ENCODE results near the gene CCL1. TPM values are rescaled to one million over a fixed set of nuclear protein-coding genes. Genes with fewer than 3 reads are reported as not detected.

CCL1 gene
- total RNA-seq, 2 donors from 2014 or later: not detected

- H3K36me3 Mint-ChIP-seq (ENCODE audit: insufficient read depth in 2 of 2): no peaks in the 10 kb centered on the region
- peaks cover 55% of the 10 kb centered on the region for H3K4me1 Mint-ChIP-seq (ENCODE audit: low read depth)
- ATAC-seq (replicated peaks in 1 of 2): peak; percentile 48 to 56
- no peak overlapping the region for H3K27ac Mint-ChIP-seq
- peak overlapping the region in 1 of 2 donors; percentile 25 for H3K4me3 Mint-ChIP-seq
- no peaks in the 10 kb centered on the region for H3K9me3 Mint-ChIP-seq
- DNase-seq: no peak
- peaks cover 33% of the 10 kb centered on the region for H3K27me3 Mint-ChIP-seq (ENCODE audit: low read depth)
Observed at GRCh38 chr17:34377078-34377823, 14.2 kb upstream of the CCL1 start.

GRCh38 chr17:34375426-34375997 lies 12.5 kb upstream of the CCL1 start:
- Mint-ChIP-seq H3K27me3 (ENCODE audit: low read depth) (peaks cover 33% of the 10 kb centered on the region), H3K4me1 (ENCODE audit: low read depth) (peaks cover 54% of the 10 kb centered on the region), H3K36me3 (ENCODE audit: insufficient read depth in 2 of 2) (no peaks in the 10 kb centered on the region), H3K9me3 (no peaks in the 10 kb centered on the region), H3K27ac (no peak overlapping the region), H3K4me3 (no peak overlapping the region)
- DNase-seq: no peak
- ATAC-seq (replicated peaks in 1 of 2): no peak

- peaks cover 52% of the 10 kb centered on the region for H3K4me1 Mint-ChIP-seq (ENCODE audit: low read depth)
- no peaks in the 10 kb centered on the region for H3K36me3 Mint-ChIP-seq (ENCODE audit: insufficient read depth in 2 of 2)
- H3K4me3 Mint-ChIP-seq: no peak overlapping the region
- peaks cover 33% of the 10 kb centered on the region for H3K27me3 Mint-ChIP-seq (ENCODE audit: low read depth)
- no peak overlapping the region for H3K27ac Mint-ChIP-seq
- no peak for ATAC-seq (replicated peaks in 1 of 2)
- DNase-seq: no peak
- H3K9me3 Mint-ChIP-seq: no peaks in the 10 kb centered on the region
Observed at GRCh38 chr17:34374457-34374856, 11.4 kb upstream of the CCL1 start.

GRCh38 chr17:34371405-34372100 lies 8.5 kb upstream of the CCL1 start:
- H3K27ac Mint-ChIP-seq: no peak overlapping the region
- H3K36me3 Mint-ChIP-seq (ENCODE audit: insufficient read depth in 2 of 2): no peaks in the 10 kb centered on the region
- peaks cover 33% of the 10 kb centered on the region for H3K27me3 Mint-ChIP-seq (ENCODE audit: low read depth)
- peaks cover 23% of the 10 kb centered on the region for H3K4me1 Mint-ChIP-seq (ENCODE audit: low read depth)
- peak overlapping the region in 1 of 2 donors; percentile 40 for H3K4me3 Mint-ChIP-seq
- H3K9me3 Mint-ChIP-seq: no peaks in the 10 kb centered on the region
- no peak for ATAC-seq (replicated peaks in 1 of 2)
- DNase-seq: no peak

- H3K4me1 Mint-ChIP-seq (ENCODE audit: low read depth): peaks cover 21% of the 10 kb centered on the region
- DNase-seq (peak in 1 of 2 donors; percentile 12), ATAC-seq (replicated peaks in 1 of 2) (peak; percentile 77 to 87)
- no peaks in the 10 kb centered on the region for H3K36me3 Mint-ChIP-seq (ENCODE audit: insufficient read depth in 2 of 2)
- H3K27me3 Mint-ChIP-seq (ENCODE audit: low read depth): peaks cover 37% of the 10 kb centered on the region
- no peaks in the 10 kb centered on the region for H3K9me3 Mint-ChIP-seq
- H3K27ac Mint-ChIP-seq: peak overlapping the region; percentile 34
- peak overlapping the region; percentile 40 to 44 for H3K4me3 Mint-ChIP-seq
Observed at GRCh38 chr17:34370997-34371395, 8.0 kb upstream of the CCL1 start.

- DNase-seq: peak in 1 of 2 donors; percentile 18
- Mint-ChIP-seq H3K27ac (peak overlapping the region; percentile 34), H3K4me3 (peak overlapping the region; percentile 40 to 44), H3K4me1 (ENCODE audit: low read depth) (peaks cover 26% of the 10 kb centered on the region), H3K27me3 (ENCODE audit: low read depth) (peaks cover 35% of the 10 kb centered on the region), H3K9me3 (no peaks in the 10 kb centered on the region), H3K36me3 (ENCODE audit: insufficient read depth in 2 of 2) (no peaks in the 10 kb centered on the region)
- peak; percentile 8 to 22 for ATAC-seq (replicated peaks in 1 of 2)
Observed at GRCh38 chr17:34370376-34370996, 7.5 kb upstream of the CCL1 start.

GRCh38 chr17:34369571-34369970 lies 6.5 kb upstream of the CCL1 start:
- Mint-ChIP-seq H3K4me1 (ENCODE audit: low read depth) (peaks cover 32% of the 10 kb centered on the region), H3K27me3 (ENCODE audit: low read depth) (peaks cover 36% of the 10 kb centered on the region), H3K36me3 (ENCODE audit: insufficient read depth in 2 of 2) (no peaks in the 10 kb centered on the region)

GRCh38 chr17:34368946-34369500 lies 6.0 kb upstream of the CCL1 start:
- Mint-ChIP-seq H3K4me3 (no peak overlapping the region), H3K36me3 (ENCODE audit: insufficient read depth in 2 of 2) (no peaks in the 10 kb centered on the region)
- no peak for DNase-seq

More at GRCh38 chr17:34369571-34369970, 6.5 kb upstream of the CCL1 start:
- Mint-ChIP-seq H3K27ac (no peak overlapping the region), H3K9me3 (no peaks in the 10 kb centered on the region), H3K4me3 (no peak overlapping the region)
- DNase-seq (no peak), ATAC-seq (replicated peaks in 1 of 2) (no peak)

GRCh38 chr17:34368196-34368945 lies 5.3 kb upstream of the CCL1 start:
- ATAC-seq (replicated peaks in 1 of 2) (no peak), DNase-seq (no peak)
- Mint-ChIP-seq H3K36me3 (ENCODE audit: insufficient read depth in 2 of 2) (no peaks in the 10 kb centered on the region), H3K27ac (no peak overlapping the region), H3K4me3 (no peak overlapping the region), H3K4me1 (ENCODE audit: low read depth) (peaks cover 32% of the 10 kb centered on the region), H3K9me3 (no peaks in the 10 kb centered on the region), H3K27me3 (ENCODE audit: low read depth) (peaks cover 37% of the 10 kb centered on the region)

More at GRCh38 chr17:34368946-34369500, 6.0 kb upstream of the CCL1 start:
- Mint-ChIP-seq H3K9me3 (no peaks in the 10 kb centered on the region), H3K27me3 (ENCODE audit: low read depth) (peaks cover 40% of the 10 kb centered on the region), H3K27ac (no peak overlapping the region), H3K4me1 (ENCODE audit: low read depth) (peaks cover 32% of the 10 kb centered on the region)
- ATAC-seq (replicated peaks in 1 of 2): no peak

- Mint-ChIP-seq H3K27me3 (ENCODE audit: low read depth) (peaks cover 33% of the 10 kb centered on the region), H3K27ac (no peak overlapping the region), H3K36me3 (ENCODE audit: insufficient read depth in 2 of 2) (no peaks in the 10 kb centered on the region), H3K4me3 (no peak overlapping the region), H3K9me3 (no peaks in the 10 kb centered on the region), H3K4me1 (ENCODE audit: low read depth) (peaks cover 32% of the 10 kb centered on the region)
- ATAC-seq (replicated peaks in 1 of 2) (no peak), DNase-seq (no peak)
Observed at GRCh38 chr17:34367486-34368195, 4.6 kb upstream of the CCL1 start.

- no peak for DNase-seq
- no peak for ATAC-seq (replicated peaks in 1 of 2)
Observed at GRCh38 chr17:34366529-34367107, 3.6 kb upstream of the CCL1 start.

More at GRCh38 chr17:34366529-34367107, 3.6 kb upstream of the CCL1 start:
- Mint-ChIP-seq H3K27me3 (ENCODE audit: low read depth) (peaks cover 43% of the 10 kb centered on the region), H3K4me1 (ENCODE audit: low read depth) (peaks cover 31% of the 10 kb centered on the region), H3K9me3 (no peaks in the 10 kb centered on the region), H3K4me3 (no peak overlapping the region), H3K36me3 (ENCODE audit: insufficient read depth in 2 of 2) (no peaks in the 10 kb centered on the region), H3K27ac (no peak overlapping the region)

Data from activated T-cell treated with anti-CD3 and anti-CD28 coated beads, Interleukin-2, amount 50 U/mL, for 72 hours (primary cell).